GM12892 (cell line): ENCODE results near the gene FBLN2.

ENCODE experiments used
- POLR2A ChIP-seq: IDR thresholded peaks from 2 replicates; pipeline ENCODE4 v1.6.1; 2011; ENCODE audit warnings: low read depth, low read length, control low read depth
- POLR2AphosphoS5 ChIP-seq: IDR thresholded peaks from 2 replicates; pipeline ENCODE4 v1.6.1; 2011; ENCODE audit warnings: low read depth, low read length, control low read depth

- no peak for TF ChIP-seq POLR2AphosphoS5
- no peak for TF ChIP-seq POLR2A
Observed at GRCh38 chr3:13538520-13539291, 10.2 kb upstream of the FBLN2 start.
